ENCODE data around the gene MYT1. TPM values are rescaled to one million over a fixed set of nuclear protein-coding genes. Genes with fewer than 3 reads are reported as not detected.
"Not testable (repeated sequence)": the region's sequence is repeated elsewhere in the genome, so short reads cannot be mapped to it uniquely, and the experiment has no call there.

The MYT1 gene
- total RNA-seq, 4 donors from 2014 or later, result 0.34 TPM; not detected in 3

GRCh38 chr20:64173116-64173515, 8.9 kb downstream of the MYT1 start:
- Histone ChIP-seq H3K36me3 (no peaks in the 10 kb centered on the region), H3K4me1 (no peaks in the 10 kb centered on the region), H3K9me3 (no peaks in the 10 kb centered on the region), H3K27ac (no peak overlapping the region), H3K4me3 (no peak overlapping the region), H3K27me3 (peaks cover 60% of the 10 kb centered on the region)
- DNase-seq (ENCODE audit: low spot score in 2 of 2), result no peak
- WGBS, result 63% methylated on average over 3 of the region's 4 CpGs
- TF ChIP-seq, protein P1, sequence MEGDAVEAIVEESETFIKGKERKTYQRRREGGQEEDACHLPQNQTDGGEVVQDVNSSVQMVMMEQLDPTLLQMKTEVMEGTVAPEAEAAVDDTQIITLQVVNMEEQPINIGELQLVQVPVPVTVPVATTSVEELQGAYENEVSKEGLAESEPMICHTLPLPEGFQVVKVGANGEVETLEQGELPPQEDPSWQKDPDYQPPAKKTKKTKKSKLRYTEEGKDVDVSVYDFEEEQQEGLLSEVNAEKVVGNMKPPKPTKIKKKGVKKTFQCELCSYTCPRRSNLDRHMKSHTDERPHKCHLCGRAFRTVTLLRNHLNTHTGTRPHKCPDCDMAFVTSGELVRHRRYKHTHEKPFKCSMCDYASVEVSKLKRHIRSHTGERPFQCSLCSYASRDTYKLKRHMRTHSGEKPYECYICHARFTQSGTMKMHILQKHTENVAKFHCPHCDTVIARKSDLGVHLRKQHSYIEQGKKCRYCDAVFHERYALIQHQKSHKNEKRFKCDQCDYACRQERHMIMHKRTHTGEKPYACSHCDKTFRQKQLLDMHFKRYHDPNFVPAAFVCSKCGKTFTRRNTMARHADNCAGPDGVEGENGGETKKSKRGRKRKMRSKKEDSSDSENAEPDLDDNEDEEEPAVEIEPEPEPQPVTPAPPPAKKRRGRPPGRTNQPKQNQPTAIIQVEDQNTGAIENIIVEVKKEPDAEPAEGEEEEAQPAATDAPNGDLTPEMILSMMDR (IDR thresholded peaks at IDR 0.05), result no peak
- TF ChIP-seq EP300 (IDR thresholded peaks at IDR 0.05) (no peak), POLR2A (IDR thresholded peaks at IDR 0.05) (no peak), POLR2AphosphoS5 (IDR thresholded peaks at IDR 0.05) (no peak)

DNA sequence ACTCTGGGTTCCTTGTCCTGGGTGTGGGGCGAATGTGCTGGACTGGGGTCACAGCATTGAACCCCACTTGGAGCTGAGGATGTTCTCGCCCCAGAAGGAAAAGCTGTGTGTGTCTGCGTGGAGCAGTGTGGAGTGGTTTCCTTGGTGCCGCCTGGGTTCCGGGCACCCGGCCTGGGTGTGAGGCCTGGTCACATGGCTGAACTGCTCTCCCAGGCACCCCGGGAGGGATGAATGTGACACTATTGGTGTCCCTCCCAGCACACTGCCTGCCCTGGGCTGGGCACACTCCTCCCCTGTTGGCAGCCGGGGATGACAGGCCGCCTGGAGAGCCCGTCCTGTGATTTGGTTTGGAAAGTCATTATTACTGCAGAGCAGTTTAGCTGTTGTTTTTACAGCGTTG, 12.3 kb downstream of the MYT1 start:
- H3K9me3 ChIP-seq, result no peaks in the 10 kb centered on the region
- no peaks in the 10 kb centered on the region for H3K36me3 ChIP-seq
- 57% methylated on average over 8 of the region's 11 CpGs for WGBS
- no peaks in the 10 kb centered on the region for H3K4me1 ChIP-seq
- no peak overlapping the region for H3K4me3 ChIP-seq
- peaks cover 37% of the 10 kb centered on the region for H3K27me3 ChIP-seq
- no peak for DNase-seq (ENCODE audit: low spot score in 2 of 2)
- no peak overlapping the region for H3K27ac ChIP-seq
- TF ChIP-seq EP300 (IDR thresholded peaks at IDR 0.05), result no peak
- TF ChIP-seq, protein P1 (IDR thresholded peaks at IDR 0.05), result no peak
- TF ChIP-seq POLR2AphosphoS5 (IDR thresholded peaks at IDR 0.05), result no peak
- TF ChIP-seq POLR2A (IDR thresholded peaks at IDR 0.05), result no peak

- no peak overlapping the region for H3K27ac ChIP-seq
- no peaks in the 10 kb centered on the region for H3K4me1 ChIP-seq
- no peak overlapping the region for H3K4me3 ChIP-seq
- peaks cover 34% of the 10 kb centered on the region for H3K27me3 ChIP-seq
- TF ChIP-seq POLR2A (IDR thresholded peaks at IDR 0.05) (no peak), EP300 (IDR thresholded peaks at IDR 0.05) (no peak), POLR2AphosphoS5 (IDR thresholded peaks at IDR 0.05) (no peak)
- TF ChIP-seq, protein P1 (IDR thresholded peaks at IDR 0.05), result no peak
- no peak for DNase-seq (ENCODE audit: low spot score in 2 of 2)
- H3K36me3 ChIP-seq, result no peaks in the 10 kb centered on the region
- 26% methylated on average over 2 of the region's 2 CpGs for WGBS
- H3K9me3 ChIP-seq, result no peaks in the 10 kb centered on the region
These were observed 12.7 kb downstream of the MYT1 start for GRCh38 chr20:64176971-64177370.

GRCh38 chr20:64177384-64177783, 13.1 kb downstream of the MYT1 start:
- Histone ChIP-seq H3K36me3 (no peaks in the 10 kb centered on the region), H3K4me1 (no peaks in the 10 kb centered on the region), H3K4me3 (no peak overlapping the region), H3K27ac (no peak overlapping the region), H3K9me3 (no peaks in the 10 kb centered on the region), H3K27me3 (peaks cover 33% of the 10 kb centered on the region)
- TF ChIP-seq, protein P1 (IDR thresholded peaks at IDR 0.05), result no peak
- TF ChIP-seq POLR2AphosphoS5 (IDR thresholded peaks at IDR 0.05) (no peak), EP300 (IDR thresholded peaks at IDR 0.05) (no peak), POLR2A (IDR thresholded peaks at IDR 0.05) (no peak)
- WGBS, result 50% methylated on average over 8 of the region's 8 CpGs
- DNase-seq (ENCODE audit: low spot score in 2 of 2), result no peak

- H3K36me3 ChIP-seq, result no peaks in the 10 kb centered on the region
- H3K4me1 ChIP-seq, result no peaks in the 10 kb centered on the region
- peaks cover 32% of the 10 kb centered on the region for H3K27me3 ChIP-seq
- no peak for DNase-seq (ENCODE audit: low spot score in 2 of 2)
- WGBS, result 83% methylated on average over 1 of the region's 4 CpGs
- H3K9me3 ChIP-seq, result no peaks in the 10 kb centered on the region
- no peak overlapping the region for H3K27ac ChIP-seq
- TF ChIP-seq POLR2AphosphoS5 (IDR thresholded peaks at IDR 0.05) (no peak), POLR2A (IDR thresholded peaks at IDR 0.05) (no peak), EP300 (IDR thresholded peaks at IDR 0.05) (no peak)
- TF ChIP-seq, protein P1 (IDR thresholded peaks at IDR 0.05), result no peak
- H3K4me3 ChIP-seq, result no peak overlapping the region
These were observed 13.5 kb downstream of the MYT1 start for GRCh38 chr20:64177787-64178186.

GRCh38 chr20:64178925-64179324, 14.7 kb downstream of the MYT1 start:
- not testable (repeated sequence) for H3K27ac ChIP-seq; H3K9me3 ChIP-seq; DNase-seq (ENCODE audit: low spot score in 2 of 2); H3K4me1 ChIP-seq; H3K36me3 ChIP-seq; H3K4me3 ChIP-seq
- 96% methylated on average over 15 of the region's 20 CpGs for WGBS
- peaks cover 29% of the 10 kb centered on the region for H3K27me3 ChIP-seq
